GM12878 (cell line): ENCODE measurements around the gene B4GALT7. TPM values are rescaled to one million over a fixed set of nuclear protein-coding genes. Genes with fewer than 3 reads are reported as not detected.

Experiments used
- ATF3 ChIP-seq: IDR thresholded peaks from 2 replicates; pipeline ENCODE4 v1.6.1; 2011; ENCODE audit warnings: low read depth, mild to moderate bottlenecking, low read length, moderate library complexity, borderline replicate concordance; ENCODE audit errors: extremely low read depth
- BACH1 ChIP-seq: fragments of 450-650 bp; IDR thresholded peaks from 2 replicates; pipeline ENCODE4 v1.6.1; 2017; ENCODE audit warnings: mild to moderate bottlenecking, borderline replicate concordance
- BCL3 ChIP-seq: IDR thresholded peaks from 2 replicates; pipeline ENCODE4 v1.6.1; 2011; ENCODE audit warnings: borderline replicate concordance, low read depth, mild to moderate bottlenecking, moderate library complexity, low read length; ENCODE audit not compliant: insufficient read depth, poor library complexity, severe bottlenecking
- BCLAF1 ChIP-seq: fragments of 450-650 bp; IDR thresholded peaks from 2 replicates; pipeline ENCODE4 v1.6.1; 2017; ENCODE audit warnings: antibody characterized with exemption, mild to moderate bottlenecking, moderate library complexity
- CBFB ChIP-seq: IDR thresholded peaks from 2 replicates; pipeline ENCODE4 v1.6.1; 2016; ENCODE audit warnings: antibody characterized with exemption, low read depth
- ELK1 ChIP-seq: IDR thresholded peaks from 2 replicates; pipeline ENCODE4 v1.6.1; 2012; ENCODE audit warnings: low read depth, low read length, improper control_type of control experiment
- FOXM1 ChIP-seq: IDR thresholded peaks from 2 replicates; pipeline ENCODE4 v1.6.1; 2012; ENCODE audit warnings: low read depth, mild to moderate bottlenecking, inconsistent platforms, low read length, moderate library complexity
- GABPA ChIP-seq: IDR thresholded peaks from 2 replicates; pipeline ENCODE4 v1.6.1; 2014; ENCODE audit warnings: antibody characterized with exemption, low read depth, mild to moderate bottlenecking, inconsistent platforms
- IRF5 ChIP-seq: fragments of 450-650 bp; IDR thresholded peaks from 2 replicates; pipeline ENCODE4 v1.6.1; 2017; ENCODE audit warnings: borderline replicate concordance
- KAT2A ChIP-seq: conservative IDR thresholded peaks from 2 replicates; pipeline ENCODE4 v1.6.1; 2011; ENCODE audit warnings: low read depth, low read length; ENCODE audit not compliant: control insufficient read depth
- KLF5 ChIP-seq: fragments of 450-650 bp; IDR thresholded peaks from 2 replicates; pipeline ENCODE4 v1.6.1; 2014; ENCODE audit warnings: mild to moderate bottlenecking; ENCODE audit not compliant: partially characterized antibody
- MTA2 ChIP-seq: fragments of 450-650 bp; IDR thresholded peaks from 2 replicates; pipeline ENCODE4 v1.6.1; 2016; ENCODE audit warnings: low read depth, mild to moderate bottlenecking, moderate library complexity
- NKRF ChIP-seq: fragments of 450-650 bp; conservative IDR thresholded peaks from 2 replicates; pipeline ENCODE4 v1.6.1; 2017; ENCODE audit warnings: mild to moderate bottlenecking, moderate library complexity
- SMC3 ChIP-seq: IDR thresholded peaks from 2 replicates; pipeline ENCODE4 v1.6.1; 2011; ENCODE audit warnings: low read length, improper control_type of control experiment, borderline replicate concordance
- WRNIP1 ChIP-seq: IDR thresholded peaks from 2 replicates; pipeline ENCODE4 v1.6.1; 2011; ENCODE audit warnings: low read depth, low read length, improper control_type of control experiment, borderline replicate concordance
- ZBTB33 ChIP-seq: fragments of 450-650 bp; IDR thresholded peaks from 2 replicates; pipeline ENCODE4 v1.6.1; 2017; ENCODE audit warnings: mild to moderate bottlenecking
- polyA plus RNA-seq, 11 experiments: library from polyadenylated mRNA; depleted of rRNA in 4 of 11; unstranded in 6 of 11; stranded (reverse) in 5 of 11; fragments of >200 nt; fragmentation: Nextera tagmentation in 4 of 11; fragmentation: Illumina TruSeq in 1 of 11; extraction: Ambion mirVana in 4 of 11; extraction: Trizol in 1 of 11; gene quantifications; 1 replicate in 1 of 11; 2 replicates in 10 of 11; pipeline versions ENCODE4 v1.2.1 to v1.2.3, GENCODE V29; 2011 to 2016; ENCODE audit warnings: inconsistent platforms in 2 of 11, missing spikeins in 2 of 11, low read depth in 1 of 11
- total RNA-seq, 4 experiments: library from RNA; depleted of rRNA in 3 of 4; stranded (reverse); fragments of >200 nt in 3 of 4; fragmentation: Illumina TruSeq in 1 of 4; extraction: Trizol in 1 of 4; gene quantifications; 2 replicates each; pipeline versions ENCODE4 v1.2.1 to v1.2.3, GENCODE V29; 2013 to 2021

Gene B4GALT7
- total and polyA plus RNA-seq, 10 of the 15 experiments (the other 5 are each of a cell fraction or from before 2014, with no cell fraction given): 0.34 to 27.3 (median 16.4) TPM

- TF ChIP-seq ELK1 (peak; percentile 28; the same call in 1 of the 2 replicates), ATF3 (0 out of 2 replicates have a peak, but pooled peaks have one; percentile 35), GABPA (no peak), BCLAF1 (no peak), KLF5 (peak; percentile 24), ZBTB33 (no peak), SMC3 (no peak), WRNIP1 (no peak), IRF5 (no peak), BACH1 (peak; percentile 50; the same call in 1 of the 2 replicates), NKRF (peak; percentile 71; the same call in 1 of the 2 replicates), CBFB (peak; percentile 27; the same call in 1 of the 2 replicates), MTA2 (no peak), KAT2A (no peak), BCL3 (no peak), FOXM1 (no peak)
These were observed 7.7 kb upstream of the B4GALT7 start, which contains the start of gene TMED9 (continued) for GRCh38 chr5:177592010-177592834.
